Activated CD8-positive, alpha-beta memory T cell treated with anti-CD3 and anti-CD28 coated beads, Interleukin-2, amount 50 U/mL, for 48 hours (primary cell): ENCODE measurements around the gene SNX13.
"Not testable (repeated sequence)": the region's sequence is repeated elsewhere in the genome, so short reads cannot be mapped to it uniquely, and the experiment has no call there.

Source experiments
- DNase-seq: peaks from one replicate; pipeline ENCODE4 v3.0.0-alpha.2; 2020

The SNX13 gene

GRCh38 chr7:17844514-17845196 lies 95.6 kb downstream of the SNX13 start:
- DNase-seq: no peak

DNA sequence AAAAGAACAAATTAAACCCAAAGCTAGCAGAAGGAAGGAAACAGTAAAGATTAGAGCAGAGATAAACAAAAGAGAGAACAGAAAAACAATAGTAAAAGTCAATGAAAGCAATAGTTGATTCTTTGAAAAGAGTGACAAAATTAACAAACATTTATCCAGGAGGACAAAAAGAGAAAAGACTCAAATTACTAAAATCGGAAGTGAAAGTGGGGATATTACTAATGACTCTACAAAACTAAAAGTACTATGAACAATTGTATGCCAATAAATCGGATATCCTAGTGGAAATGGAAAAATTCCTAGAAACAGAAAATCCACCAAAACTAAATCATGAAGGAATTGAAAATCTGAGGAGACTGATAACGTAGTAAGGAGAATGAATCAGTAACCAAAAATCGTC lies 96.3 kb downstream of the SNX13 start:
- no peak for DNase-seq

- DNase-seq: no peak
Observed at GRCh38 chr7:17843041-17843440, 97.3 kb downstream of the SNX13 start.

DNA sequence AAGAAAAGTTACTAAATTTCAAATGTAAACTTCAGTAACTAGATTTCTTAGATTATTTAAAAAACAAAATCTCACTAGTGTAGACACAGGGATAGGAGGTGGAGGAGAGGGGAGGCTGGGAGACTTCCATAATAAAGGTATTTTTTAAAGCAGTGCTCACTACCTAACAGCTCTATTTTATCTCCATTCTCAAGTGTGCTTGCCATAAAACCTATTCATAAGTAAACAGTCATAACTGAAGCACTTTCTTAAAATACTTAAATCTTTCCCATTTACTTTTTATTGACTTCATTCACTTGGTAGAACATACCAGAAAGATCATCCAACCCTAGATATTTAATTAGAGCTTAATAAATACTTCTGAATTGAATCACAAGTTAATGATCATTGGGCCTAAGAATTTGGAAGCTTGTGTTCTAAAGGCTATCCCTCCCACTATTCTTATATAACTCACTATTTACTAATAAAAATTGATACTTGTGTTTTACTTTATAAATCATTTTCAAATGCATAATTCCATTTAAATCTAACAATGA lies 107.4 kb downstream of the SNX13 start:
- no peak for DNase-seq

GRCh38 chr7:17832242-17832641 lies 108.1 kb downstream of the SNX13 start:
- no peak for DNase-seq

DNA sequence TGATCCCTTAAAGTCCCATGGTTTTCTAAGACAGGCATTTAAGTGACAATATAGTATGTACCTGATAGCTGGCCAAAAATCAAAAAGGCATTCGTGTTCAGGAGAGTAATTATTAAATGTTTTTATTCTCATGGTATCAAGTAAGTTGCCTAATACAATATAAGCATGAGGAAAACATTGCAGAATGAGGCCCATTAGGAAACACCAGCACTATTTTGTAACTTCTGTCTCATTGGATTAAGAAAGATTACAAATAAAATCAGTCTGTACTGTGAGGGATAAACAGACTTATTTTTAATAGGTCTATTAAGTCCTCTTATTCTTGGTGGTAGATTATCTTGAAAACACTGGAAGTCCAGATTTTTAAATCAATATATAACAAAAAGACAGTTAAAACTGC lies 110.1 kb downstream of the SNX13 start:
- DNase-seq: no peak

GRCh38 chr7:17829001-17829400 lies 111.3 kb downstream of the SNX13 start:
- DNase-seq: no peak

DNA sequence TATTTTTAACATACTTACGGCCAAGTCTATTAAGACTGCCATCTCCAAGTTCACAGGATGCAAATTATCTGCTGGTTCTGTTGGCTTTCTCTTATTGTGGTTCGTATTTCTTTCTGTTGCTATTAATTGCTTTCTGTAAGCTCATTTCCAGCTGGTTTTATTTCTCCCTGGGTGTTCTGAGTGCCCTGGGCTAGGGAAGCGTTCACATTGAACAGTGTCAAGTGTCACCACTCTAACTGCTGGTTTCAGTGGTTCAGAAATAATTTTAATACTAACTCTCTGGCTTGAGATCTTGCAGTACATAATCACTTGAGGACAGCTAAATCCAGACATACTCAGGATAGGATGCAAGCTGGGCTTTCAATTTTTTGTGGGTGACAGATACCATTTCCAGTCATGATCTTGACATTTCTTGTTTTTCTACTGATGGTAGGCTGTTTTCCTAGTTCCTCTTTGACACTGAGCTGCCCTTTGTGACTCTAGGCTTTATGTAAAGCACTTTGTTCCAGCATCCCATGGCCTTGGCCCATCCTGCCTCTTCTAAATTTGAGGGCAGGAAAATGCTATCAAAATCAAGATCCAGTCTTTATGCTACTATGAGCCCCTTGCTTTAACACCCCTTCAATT lies 117.6 kb downstream of the SNX13 start:
- no peak for DNase-seq

DNA sequence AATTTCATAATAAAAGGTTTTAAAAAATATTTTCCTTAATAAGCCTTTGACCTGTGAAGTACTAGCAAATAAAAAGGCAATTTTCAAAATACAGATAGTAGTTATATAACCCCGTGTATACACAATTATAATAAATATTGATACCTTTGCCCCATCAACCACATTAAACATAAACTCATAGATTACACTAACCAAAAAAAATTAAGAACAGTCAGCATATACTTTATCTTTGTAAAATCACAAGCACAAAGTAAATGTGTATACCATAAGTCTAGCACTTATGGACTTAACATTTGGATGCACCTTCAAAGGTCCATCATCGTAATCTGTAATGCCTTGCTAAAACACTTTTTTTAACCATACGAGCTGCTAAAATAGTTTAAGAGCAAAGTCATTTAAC lies 123.4 kb downstream of the SNX13 start:
- no peak for DNase-seq

DNA sequence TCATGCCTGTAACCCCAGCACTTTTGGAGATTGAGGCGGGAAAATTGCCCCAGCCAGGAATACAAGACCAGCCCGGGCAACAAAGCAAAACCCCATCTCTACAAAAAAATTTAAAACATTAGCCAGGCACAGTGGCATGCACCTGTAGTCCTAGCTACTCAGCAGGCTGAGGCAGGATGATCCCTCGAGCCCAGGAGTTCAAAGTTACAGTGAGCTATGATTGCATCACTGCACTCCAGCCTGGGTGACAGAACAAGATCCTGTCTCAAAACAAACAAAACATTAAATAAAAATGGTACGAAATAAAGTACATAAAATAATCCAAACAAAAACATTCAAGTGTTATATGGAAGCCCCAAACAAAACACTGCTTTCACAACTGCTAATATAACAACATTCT lies 125.0 kb downstream of the SNX13 start:
- no peak for DNase-seq

- DNase-seq: no peak
Observed at GRCh38 chr7:17814058-17814457, 126.2 kb downstream of the SNX13 start.

DNA sequence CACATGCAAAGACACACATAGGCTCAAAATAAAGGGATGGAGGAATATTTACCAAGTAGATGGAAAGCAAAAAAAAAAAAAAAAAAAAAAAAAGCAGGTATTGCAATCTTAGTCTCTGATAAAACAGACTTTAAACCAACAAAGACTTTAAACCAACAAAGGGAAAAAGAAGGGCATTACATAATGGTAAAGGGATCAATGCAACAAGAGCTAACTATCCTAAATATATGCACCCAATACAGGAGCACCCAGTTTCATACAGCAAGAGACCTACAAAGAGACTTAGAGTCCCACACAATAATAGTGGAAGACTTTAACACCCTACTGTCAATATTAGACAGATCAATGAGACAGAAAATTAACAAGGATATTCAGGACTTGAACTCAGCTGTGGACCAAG lies 131.1 kb downstream of the SNX13 start:
- DNase-seq: not testable (repeated sequence)

DNA sequence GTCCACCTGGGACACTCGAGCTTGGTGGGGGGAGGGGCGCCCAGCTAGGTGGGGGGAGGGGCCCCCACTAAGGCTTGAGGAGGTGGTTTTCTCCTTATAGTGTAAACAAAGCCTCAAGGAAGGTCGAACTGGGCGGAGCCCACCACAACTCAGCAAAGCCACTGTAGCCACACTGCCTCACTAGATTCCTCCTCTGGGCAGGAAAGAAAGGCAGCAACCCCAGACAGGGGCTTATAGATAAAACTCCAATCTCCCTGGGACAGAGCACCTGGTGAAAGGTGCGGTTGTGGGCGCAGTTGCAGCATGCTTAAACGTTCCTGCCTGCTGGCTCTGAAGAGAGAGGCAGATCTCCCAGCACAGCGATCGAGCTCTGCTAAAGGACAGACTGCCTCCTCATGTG lies 133.1 kb downstream of the SNX13 start:
- no peak for DNase-seq

GRCh38 chr7:17806631-17807030 lies 133.7 kb downstream of the SNX13 start:
- DNase-seq: no peak

- DNase-seq: no peak
Observed at GRCh38 chr7:17802056-17802455, 138.2 kb downstream of the SNX13 start.

DNA sequence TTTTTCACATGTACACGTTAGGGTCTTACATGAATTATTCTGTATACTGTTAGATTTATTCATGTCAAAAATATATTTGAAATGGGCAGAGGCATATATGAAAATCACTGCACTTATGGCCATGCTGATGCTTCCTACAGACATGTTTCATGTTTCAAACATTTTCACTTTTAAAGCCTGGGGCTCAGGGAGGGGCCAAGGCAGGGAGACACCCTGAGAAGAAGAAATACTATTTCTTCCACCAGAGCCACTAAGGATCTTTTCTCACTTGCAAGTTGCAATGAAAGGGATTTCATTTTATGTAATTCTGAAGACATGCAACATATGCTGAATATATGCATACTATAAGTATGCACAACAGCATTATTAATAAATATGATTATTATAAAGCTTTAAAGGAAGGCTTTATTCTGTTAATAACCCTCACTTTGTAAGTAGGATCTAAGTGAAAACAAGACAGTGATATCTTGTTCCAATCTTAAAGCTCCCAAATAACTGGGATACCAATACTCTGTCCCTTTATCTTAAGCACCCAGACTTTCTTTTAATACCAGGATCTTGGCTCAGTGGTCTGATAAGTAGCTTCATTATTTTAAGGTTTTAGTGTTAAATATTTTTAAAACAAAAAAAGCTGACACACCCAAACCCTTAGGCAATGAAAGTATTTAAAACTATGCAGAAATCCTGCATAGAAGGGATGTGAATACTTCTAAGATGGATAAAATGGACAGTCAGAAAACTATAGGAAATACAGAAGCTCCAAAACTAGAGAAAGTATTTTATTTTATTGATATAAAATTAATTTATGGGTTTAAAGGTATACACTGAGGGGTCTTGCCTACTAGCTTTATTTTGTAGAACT lies 148.0 kb downstream of the SNX13 start:
- DNase-seq: no peak

- DNase-seq: no peak
Observed at GRCh38 chr7:17787257-17787656, 153.0 kb downstream of the SNX13 start.

- DNase-seq: no peak
Observed at GRCh38 chr7:17786314-17786852, 153.9 kb downstream of the SNX13 start.

GRCh38 chr7:17782216-17782549 lies 158.1 kb downstream of the SNX13 start:
- no peak for DNase-seq

- no peak for DNase-seq
Observed at GRCh38 chr7:17781491-17782215, 158.6 kb downstream of the SNX13 start.

DNA sequence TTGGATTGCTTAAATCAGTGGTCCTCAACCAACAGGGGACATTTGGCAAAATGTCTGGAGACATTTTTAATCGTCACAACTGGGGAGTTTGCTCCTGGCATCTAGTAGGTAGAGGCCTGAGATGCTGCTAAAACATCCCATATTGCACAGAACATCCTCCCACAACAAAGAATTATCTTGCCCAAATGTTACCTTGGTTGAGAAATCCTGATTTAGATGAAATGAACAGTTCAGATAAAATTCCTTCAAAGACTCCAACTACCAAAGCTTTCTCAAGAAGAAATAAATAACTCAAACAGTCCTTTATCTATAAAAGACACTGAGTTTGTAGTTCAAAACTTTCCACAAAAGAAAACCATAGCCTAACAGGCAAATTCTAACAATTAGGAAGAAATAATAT lies 160.9 kb downstream of the SNX13 start:
- no peak for DNase-seq

DNA sequence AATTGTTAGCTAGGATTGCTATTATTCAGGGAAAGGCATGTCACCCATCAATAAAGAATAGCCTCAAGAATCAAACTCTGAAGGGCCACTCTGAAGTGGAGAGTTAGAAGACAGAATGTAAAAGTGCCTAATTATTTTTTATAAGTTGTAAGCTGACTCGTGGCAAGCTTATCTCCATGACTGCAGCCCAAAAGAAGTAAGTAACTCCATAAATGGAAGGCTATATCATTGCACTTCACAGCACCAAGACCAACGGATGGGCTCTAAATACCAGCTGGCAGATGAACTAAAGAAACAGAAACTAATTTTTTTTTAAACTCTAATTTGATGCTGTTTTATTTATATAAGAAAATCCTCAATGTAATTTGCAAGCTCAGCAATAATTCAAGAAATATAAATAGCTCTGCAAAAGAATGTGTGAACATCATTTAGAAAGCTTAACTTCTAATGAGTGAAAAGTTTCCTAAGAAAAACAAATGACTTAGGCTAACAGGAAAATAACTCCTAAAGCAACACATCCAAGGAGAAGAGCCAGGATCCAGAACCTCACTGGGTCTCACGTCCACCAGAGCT lies 165.5 kb downstream of the SNX13 start:
- no peak for DNase-seq

- DNase-seq: no peak
Observed at GRCh38 chr7:17774248-17774647, 166.0 kb downstream of the SNX13 start.
